Measurements from ENCODE around the gene RFX4.
"Not testable (repeated sequence)": the region's sequence is repeated elsewhere in the genome, so short reads cannot be mapped to it uniquely, and the experiment has no call there.

RFX4 gene

DNA sequence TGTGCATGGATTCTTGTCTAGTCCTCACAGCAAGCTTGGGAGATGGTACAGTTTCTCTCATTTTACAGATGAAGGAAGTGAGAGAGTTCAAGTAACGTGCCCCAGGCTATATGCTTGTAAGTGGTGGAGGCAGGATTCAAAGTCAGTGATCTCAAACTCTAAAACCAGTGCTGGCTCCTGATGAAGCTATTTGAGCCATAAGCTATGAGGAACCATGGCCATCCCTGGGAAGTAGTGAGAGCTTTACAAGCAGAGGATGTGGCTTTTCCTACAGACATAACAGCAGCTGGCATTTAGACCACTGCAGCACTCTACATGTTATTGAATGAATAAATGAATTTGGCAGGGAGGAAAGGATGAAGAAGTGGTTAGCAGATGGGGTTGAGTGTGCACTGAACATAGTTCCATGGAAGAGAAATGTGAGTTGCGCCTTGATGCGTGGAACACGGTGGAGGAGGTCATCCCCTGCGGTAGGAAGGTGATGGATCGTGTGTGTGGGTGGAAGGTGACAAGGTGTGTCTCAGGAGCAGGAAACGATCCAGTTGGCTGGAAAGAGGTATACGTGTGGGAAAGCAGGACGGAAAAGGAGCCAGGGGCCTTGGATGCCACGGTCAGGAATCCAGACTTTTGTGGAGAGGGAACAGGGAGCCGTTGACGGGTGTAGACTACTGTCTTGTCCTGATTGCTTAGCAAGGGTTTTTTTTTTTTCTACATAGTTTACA is 65.2 kb downstream of the RFX4 start:
- DNase-seq: no peak

DNA sequence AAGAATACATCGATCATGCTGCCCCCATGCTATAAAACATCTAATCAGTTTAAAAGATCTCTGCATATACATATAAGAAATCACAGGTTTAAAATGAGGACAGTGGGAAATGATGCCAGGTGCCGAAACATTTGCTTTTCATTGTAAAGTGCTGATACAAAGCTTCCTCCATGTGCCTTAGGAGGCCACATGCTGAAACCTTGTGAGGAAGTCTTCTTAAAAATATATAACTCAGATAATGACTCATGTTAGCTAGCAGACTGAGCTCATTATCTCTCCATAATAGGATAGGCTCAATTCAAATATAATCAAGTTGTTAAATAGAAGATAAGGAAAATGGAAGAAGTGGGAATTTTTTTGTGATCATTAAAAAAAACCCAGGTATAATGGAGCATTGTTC is 65.9 kb downstream of the RFX4 start:
- DNase-seq: no peak

DNA sequence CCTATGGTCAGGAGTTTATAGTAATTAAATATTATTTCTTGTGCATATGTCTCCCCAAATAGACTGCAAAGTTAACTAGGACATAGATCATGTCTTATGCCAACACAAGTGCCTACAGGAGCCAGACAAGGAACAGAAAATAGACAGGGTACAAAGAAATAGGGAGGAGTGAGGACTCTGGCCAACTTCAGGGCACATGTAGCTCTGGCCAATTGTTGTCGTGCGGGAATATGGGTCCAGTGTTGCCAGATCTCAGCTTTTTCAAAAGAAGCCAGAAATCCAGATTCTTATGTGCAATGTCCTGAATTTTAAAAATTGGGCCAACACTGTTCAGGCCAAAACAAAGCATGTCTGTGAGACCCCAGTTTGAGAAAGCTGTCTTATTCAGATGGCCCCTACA is 68.7 kb downstream of the RFX4 start:
- no peak for DNase-seq

DNA sequence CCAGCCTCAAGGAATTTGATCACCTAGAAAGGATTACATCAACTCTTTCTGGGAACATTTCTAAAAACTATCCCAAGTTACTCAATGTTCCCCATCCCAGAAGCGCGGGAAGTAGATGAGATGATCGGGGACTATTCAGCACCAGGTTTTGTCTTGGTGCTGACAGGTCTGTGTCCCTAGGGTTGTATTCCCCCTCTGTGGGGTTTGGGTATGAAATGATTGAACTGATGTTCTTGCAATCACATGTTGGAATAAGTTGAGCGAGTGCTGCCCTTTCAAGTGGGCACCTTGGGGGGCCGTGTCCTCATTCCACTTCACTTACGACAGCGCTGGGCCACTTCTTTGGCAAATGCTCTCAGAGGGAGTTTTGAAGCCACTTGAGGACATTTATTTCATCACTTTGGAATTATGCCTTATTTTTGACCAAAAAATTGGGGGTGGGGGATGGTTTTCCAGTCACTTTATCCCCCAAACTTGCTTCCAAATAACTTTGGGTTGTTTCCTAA is 69.8 kb downstream of the RFX4 start:
- no peak for DNase-seq

GRCh38 chr12:106655577-106655976 is 72.8 kb downstream of the RFX4 start:
- DNase-seq: no peak

DNA sequence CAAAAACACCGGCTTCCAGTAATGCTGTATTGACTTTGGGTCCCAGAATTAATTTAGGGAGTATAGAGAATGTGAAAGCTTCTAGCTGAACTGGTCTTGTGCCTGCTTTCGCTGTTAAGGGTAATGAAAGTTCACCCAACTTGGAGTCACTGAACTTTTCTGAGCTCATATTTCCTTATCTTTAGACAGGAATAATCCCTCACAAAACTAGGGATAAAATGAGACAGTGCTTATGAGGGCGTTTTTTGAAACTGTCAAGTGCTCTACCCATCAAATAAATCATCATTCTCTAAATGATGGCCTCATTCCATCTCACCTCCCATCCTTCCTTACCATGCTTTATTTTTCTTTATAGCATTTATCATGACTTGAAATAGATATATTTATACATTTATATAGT is 74.7 kb downstream of the RFX4 start:
- DNase-seq: no peak

- DNase-seq: no peak
Measured at GRCh38 chr12:106663385-106663784, 80.6 kb downstream of the RFX4 start.

GRCh38 chr12:106669216-106669615 is 86.4 kb downstream of the RFX4 start:
- no peak for DNase-seq

- DNase-seq: no peak
Measured at GRCh38 chr12:106670131-106670530, 87.3 kb downstream of the RFX4 start.

GRCh38 chr12:106671840-106672239 is 89.0 kb downstream of the RFX4 start:
- DNase-seq: no peak

GRCh38 chr12:106672314-106673025 is 89.7 kb downstream of the RFX4 start:
- no peak for DNase-seq

- DNase-seq: no peak
Measured at GRCh38 chr12:106673141-106673540, 90.3 kb downstream of the RFX4 start.

DNA sequence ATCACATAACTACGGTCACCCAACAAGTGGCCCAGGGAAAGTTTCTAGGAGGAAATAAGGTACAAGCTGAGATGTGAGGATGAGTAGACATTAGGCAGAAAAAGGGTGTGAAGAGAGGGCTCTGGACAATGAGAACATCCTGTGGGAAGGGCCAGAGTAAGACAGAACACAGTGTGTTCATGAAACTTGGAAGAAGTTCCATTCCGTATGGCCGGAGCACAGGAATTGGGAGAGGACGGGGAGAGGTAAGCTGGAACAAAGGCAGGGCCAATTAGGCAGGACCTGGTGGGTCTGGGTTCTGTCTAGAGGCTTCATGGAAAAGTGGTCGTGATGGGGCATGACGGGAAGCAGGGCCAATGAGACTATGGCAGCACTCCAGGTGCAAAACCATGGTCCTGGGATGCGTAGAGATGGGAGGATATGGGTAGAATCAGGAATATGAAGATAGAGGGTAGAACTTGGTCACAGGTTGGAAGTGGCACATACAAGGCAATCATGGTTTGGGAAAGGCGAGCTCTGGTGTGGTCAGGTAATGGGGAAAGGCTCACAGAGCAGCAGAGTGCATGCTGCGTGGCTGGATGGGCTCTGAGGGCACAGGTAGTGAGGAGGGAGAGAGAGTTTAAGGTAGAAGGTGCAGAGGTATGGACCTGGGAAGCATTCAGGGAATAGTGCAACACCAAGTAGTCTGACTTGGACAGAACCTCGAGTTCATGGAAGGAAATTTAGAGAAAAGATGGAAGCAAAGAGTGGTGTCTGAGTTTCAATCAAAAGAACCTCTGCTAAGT is 93.0 kb downstream of the RFX4 start:
- no peak for DNase-seq

- no peak for DNase-seq
Measured at GRCh38 chr12:106679574-106679973, 96.8 kb downstream of the RFX4 start.

GRCh38 chr12:106680280-106680679 is 97.5 kb downstream of the RFX4 start:
- DNase-seq: no peak

DNA sequence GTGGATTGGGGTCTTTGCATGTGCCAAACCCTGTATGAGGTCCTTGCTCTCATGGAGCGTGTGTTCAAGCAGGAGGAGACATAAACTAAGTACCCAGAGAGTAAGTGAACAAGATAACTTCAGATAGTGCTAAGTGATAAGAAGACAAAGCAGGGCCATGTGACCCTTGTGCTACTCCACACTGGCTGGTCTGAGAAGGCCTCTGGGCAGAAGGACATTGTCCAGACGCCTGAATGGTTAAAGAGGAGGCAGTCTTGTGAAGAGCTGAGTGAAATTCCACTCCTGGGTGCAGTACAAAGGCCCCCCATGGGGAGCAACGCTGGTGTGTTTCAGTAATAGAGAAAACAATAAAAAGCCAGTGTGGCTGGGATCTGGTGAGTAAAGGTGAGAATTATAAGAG is 98.4 kb downstream of the RFX4 start:
- no peak for DNase-seq

DNA sequence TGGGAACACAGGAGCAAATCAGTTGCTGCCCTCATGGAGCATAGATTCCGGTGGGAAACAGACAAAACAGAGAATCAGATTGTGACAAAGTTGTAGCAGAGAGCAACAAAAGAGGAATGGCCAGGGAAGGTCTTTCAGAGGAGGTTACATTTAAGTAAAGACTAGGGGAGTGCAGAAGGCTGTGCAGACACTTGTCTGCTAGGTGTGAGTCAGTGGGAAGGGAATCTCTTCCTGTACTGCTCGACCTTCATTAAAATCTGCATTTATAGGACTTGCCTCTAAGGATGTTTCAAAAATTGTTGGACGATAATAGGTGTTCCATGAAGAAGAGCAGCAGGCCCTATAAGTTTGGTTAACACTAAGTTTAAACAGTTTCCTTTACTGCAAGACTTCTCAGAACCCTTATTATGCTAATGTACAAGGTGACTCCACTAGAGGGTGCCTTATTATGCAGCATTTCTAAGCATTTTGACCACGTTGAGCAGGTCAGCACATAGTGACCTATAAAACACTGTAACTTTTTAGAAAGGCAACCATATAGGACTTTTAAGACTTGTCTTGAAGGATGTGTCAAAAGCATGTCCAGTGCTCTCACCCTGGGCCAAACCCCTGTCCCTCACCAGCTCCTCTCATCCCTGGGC is 99.9 kb downstream of the RFX4 start:
- no peak for DNase-seq

DNA sequence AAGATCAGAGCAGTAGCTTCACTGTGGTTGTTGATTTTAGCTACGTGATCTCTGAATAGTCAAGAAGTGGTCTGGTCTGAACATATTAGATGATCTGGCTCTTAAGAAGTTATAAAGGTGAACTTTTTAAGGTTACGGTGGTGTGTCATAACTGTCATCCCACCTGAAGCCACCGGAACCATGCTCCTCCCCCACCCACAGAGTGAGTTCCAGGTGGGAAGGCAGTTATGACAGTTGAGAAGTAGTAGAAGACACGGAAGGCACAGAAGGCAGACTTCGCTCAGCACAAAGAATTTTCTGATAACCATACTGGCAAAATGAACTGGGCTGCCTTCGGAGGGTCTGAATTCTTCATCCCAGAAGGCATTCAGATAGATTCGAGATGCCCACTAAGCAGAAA is 101.7 kb downstream of the RFX4 start:
- DNase-seq: no peak

DNA sequence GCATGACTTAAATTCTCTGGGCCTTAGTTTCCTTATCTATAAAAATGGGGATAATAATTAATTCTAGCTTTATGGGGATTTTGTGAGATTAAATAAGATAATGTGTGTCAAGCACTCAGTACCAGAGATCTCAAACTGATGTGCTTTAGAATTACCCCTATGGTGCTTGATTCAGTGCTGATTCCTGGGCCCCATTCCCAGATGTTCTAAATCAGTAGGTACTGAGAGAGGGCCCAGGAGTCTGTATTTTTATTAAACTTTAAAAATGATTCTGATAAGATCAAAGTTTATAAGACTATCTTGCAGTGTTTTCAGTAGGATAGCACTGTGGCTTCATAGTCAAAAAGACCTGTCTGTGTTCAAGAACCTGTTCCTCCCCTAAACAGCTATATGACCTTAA is 102.6 kb downstream of the RFX4 start:
- DNase-seq: no peak

GRCh38 chr12:106687672-106688071 is 104.9 kb downstream of the RFX4 start:
- DNase-seq: no peak

DNA sequence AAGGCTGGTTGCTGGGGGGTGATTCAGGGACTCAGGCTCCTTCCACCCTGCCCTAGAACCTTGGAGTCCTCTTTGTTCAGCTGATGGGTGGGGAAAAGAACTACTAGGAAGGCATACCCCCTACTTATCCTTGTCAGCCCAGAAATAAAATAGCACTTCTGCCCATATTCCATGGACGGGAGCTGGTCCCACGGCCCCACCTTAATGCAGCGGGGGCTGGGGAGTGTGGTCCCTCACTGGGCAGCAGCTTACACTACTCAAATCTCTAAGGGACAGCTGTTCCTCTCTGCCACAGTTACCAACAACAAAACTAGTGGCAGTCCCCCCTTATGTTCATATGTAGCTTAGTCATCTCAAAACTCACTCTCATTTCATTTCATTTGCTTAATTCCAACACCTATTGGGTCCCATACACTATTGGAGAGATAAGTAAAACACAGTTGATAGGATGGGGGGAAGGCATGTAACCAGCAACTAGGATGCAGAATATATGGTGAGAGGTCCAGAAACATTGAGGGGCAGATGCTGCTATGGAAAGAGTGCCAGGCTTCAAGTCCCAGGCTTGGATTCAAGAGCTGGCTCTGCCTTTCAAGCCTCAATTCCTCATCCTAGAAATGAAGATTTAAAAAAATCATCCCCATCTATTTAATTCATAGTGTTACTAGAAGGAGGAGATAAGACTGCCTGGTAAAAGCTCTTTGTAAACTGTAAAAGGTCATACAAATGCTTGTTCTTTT is 107.9 kb downstream of the RFX4 start:
- DNase-seq: no peak

- not testable (repeated sequence) for DNase-seq
Measured at GRCh38 chr12:106692033-106692432, 109.2 kb downstream of the RFX4 start.

Data from CD4-positive, alpha-beta T cell treated with Interleukin-15 for 1 hour (primary cell).